Lung (tissue), 12 donors: ENCODE measurements around the gene TRPM7. TPM values are rescaled to one million over a fixed set of nuclear protein-coding genes. Genes with fewer than 3 reads are reported as not detected.

Source experiments
- ATAC-seq: fragments of 200-7000 bp; cut with Tn5 transposase; one replicate; pipeline ENCODE4 v1.9.1; 2020; ENCODE audit warnings: moderate number of reproducible peaks; ENCODE audit not compliant: insufficient read depth, low FRiP score
- DNase-seq, 3 donors: peaks; one replicate each; pipeline ENCODE4 v3.0.0-alpha.2; 2013 to 2017
- H3K27ac ChIP-seq, 2 donors: one replicate each; pipeline ENCODE4 v1.5.1; 2013; ENCODE audit warnings: mild to moderate bottlenecking in 2 of 2, moderate library complexity in 2 of 2, control low read depth in 1 of 2, inconsistent platforms in 1 of 2, low read depth in 1 of 2, low read length in 1 of 2
- H3K27me3 ChIP-seq, 3 donors: one replicate each; pipeline ENCODE4 v1.5.1; 2013; ENCODE audit warnings: low read length in 2 of 3; ENCODE audit not compliant: control insufficient read depth in 3 of 3, insufficient read depth in 3 of 3
- H3K36me3 ChIP-seq, 4 donors: one replicate each; pipeline ENCODE4 v1.5.1; 2013; ENCODE audit warnings: low read length in 4 of 4, mild to moderate bottlenecking in 1 of 4, moderate library complexity in 1 of 4; ENCODE audit not compliant: control insufficient read depth in 4 of 4, insufficient read depth in 4 of 4
- H3K4me1 ChIP-seq, 5 donors: one replicate each; pipeline ENCODE4 v1.5.1; 2013; ENCODE audit warnings: low read length in 5 of 5, mild to moderate bottlenecking in 2 of 5, moderate library complexity in 1 of 5; ENCODE audit not compliant: control insufficient read depth in 5 of 5, insufficient read depth in 5 of 5
- H3K4me3 ChIP-seq: one replicate; pipeline ENCODE4 v1.5.1; 2013; ENCODE audit warnings: mild to moderate bottlenecking, control low read depth, moderate library complexity
- H3K9ac ChIP-seq, 2 donors: one replicate each; pipeline ENCODE4 v1.5.1; 2013; ENCODE audit warnings: low read length in 2 of 2, control low read depth in 1 of 2; ENCODE audit not compliant: insufficient read depth in 1 of 2
- H3K9me3 ChIP-seq, 4 donors: one replicate each; pipeline ENCODE4 v1.5.1; 2013; ENCODE audit warnings: low read length in 3 of 4, mild to moderate bottlenecking in 1 of 4, moderate library complexity in 1 of 4; ENCODE audit not compliant: control insufficient read depth in 4 of 4, insufficient read depth in 3 of 4
- WGBS, 2 donors: extraction: QIAGEN DNeasy Blood & Tissue Kit; methylation state at CpG; one replicate each; pipeline ENCODE4 v1.1.7; 2013; 5-methylcytosine and 5-hydroxymethylcytosine counted together
- polyA plus RNA-seq, 2 donors: library from polyadenylated mRNA; stranded (reverse); fragments of 200-250 nt; gene quantifications; one replicate each; pipeline ENCODE4 v1.2.1, GENCODE V29; 2013
- total RNA-seq, 2 donors: library from RNA; depleted of rRNA in 1 of 2; stranded (reverse); fragments of >200 nt in 1 of 2; gene quantifications; one replicate each; pipeline ENCODE4 v1.2.1, GENCODE V29; 2014 to 2021
- TF ChIP-seq, protein P1 (sequence below): IDR thresholded peaks from 2 replicates; pipeline ENCODE4 v1.5.1; 2012; ENCODE audit warnings: mild to moderate bottlenecking; ENCODE audit errors: control extremely low read depth, extremely low read depth
- donor health status: control.
- donor health status: control.
- donor health status: Bipolar disorder and iron deficiency.
- donor health status: healthy.
- donor health status: DM: yes; HTN: yes; CAD: no.

TRPM7 gene
- total and polyA plus RNA-seq, 4 donors, result 9.1 to 77.7 (median 20.7) TPM

DNA sequence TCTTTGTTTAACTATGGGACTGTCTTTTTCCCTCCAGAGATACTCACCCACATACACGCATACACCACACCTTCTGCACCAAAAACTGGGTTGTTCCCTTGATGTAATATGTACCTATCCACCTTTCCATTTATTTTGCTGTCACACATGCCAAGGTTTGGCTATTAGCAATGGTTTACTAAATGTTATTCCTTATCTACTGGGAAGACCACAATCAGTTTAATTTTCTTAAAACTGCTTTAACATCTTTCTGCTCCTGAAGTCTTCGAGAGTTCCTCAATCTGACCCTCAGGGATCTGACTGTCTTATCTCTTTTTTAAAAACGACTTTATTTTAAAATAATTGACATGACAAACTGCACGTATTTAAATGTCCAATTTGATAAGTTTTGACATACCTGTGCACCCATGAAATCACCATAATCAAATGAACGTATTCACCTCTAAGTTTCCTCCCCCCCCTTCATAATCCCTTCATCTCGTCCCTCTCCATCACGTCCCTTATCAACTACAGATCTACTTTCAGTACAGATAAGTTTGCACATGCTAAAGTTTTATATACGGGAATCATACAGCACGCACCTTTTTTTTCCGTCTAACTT is 805 bp upstream of the TRPM7 start:
- TF ChIP-seq, protein P1, sequence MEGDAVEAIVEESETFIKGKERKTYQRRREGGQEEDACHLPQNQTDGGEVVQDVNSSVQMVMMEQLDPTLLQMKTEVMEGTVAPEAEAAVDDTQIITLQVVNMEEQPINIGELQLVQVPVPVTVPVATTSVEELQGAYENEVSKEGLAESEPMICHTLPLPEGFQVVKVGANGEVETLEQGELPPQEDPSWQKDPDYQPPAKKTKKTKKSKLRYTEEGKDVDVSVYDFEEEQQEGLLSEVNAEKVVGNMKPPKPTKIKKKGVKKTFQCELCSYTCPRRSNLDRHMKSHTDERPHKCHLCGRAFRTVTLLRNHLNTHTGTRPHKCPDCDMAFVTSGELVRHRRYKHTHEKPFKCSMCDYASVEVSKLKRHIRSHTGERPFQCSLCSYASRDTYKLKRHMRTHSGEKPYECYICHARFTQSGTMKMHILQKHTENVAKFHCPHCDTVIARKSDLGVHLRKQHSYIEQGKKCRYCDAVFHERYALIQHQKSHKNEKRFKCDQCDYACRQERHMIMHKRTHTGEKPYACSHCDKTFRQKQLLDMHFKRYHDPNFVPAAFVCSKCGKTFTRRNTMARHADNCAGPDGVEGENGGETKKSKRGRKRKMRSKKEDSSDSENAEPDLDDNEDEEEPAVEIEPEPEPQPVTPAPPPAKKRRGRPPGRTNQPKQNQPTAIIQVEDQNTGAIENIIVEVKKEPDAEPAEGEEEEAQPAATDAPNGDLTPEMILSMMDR, result no peak
- Histone ChIP-seq H3K4me3 (peak overlapping the region; percentile 89), H3K27ac (peak overlapping the region; percentile 88 to 98), H3K36me3 (peaks cover 0 to 5% (median 4%) of the 10 kb centered on the region in 4 donors), H3K9ac (peak overlapping the region; percentile 64 to 92), H3K27me3 (no peaks in the 10 kb centered on the region), H3K4me1 (peaks cover 3 to 18% (median 7%) of the 10 kb centered on the region in 5 donors), H3K9me3 (no peaks in the 10 kb centered on the region)
- peak in 1 of 3 donors; percentile 6 for DNase-seq
- no peak for ATAC-seq
- WGBS, 2 donors, result 46 to 48% methylated on average over 10 of the region's 10 CpGs

DNA sequence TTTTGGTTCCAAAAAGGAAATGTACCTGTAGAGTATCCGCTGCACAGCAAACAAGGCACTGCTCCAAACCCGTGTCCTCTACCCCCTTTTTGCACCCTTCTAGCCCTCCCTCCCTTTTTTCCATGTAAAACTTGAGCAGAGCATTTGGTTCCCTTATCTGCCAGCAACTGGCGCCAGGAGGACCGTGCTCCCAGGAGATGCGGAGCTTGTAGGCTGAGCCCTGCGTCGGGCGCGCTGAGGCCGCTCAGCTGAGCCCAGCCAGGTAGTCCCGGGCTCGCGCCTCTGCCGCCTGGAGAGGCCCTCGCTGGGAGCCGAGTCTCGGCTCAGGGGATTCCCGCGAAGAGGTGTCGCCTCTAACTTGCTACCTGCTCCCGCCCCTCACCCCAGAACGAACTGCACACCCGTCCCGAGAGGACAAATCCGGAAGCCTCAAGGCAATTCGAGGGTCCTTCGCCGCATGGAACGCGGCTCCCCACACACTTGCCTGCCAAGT is 575 bp downstream of the TRPM7 start:
- Histone ChIP-seq H3K4me1 (peaks cover 5 to 18% (median 12%) of the 10 kb centered on the region in 5 donors), H3K9ac (peak overlapping the region; percentile 50 to 88), H3K9me3 (no peaks in the 10 kb centered on the region), H3K36me3 (peaks cover 3 to 5% (median 4%) of the 10 kb centered on the region in 4 donors), H3K4me3 (peak overlapping the region; percentile 89), H3K27ac (peak overlapping the region; percentile 88 to 99), H3K27me3 (no peaks in the 10 kb centered on the region)
- ATAC-seq (peak; percentile 70), DNase-seq (peak; percentile 60 to 69 (median 63))
- TF ChIP-seq, protein P1, result no peak
- WGBS, 2 donors, result 0% methylated on average over 30 of the region's 30 CpGs

DNA sequence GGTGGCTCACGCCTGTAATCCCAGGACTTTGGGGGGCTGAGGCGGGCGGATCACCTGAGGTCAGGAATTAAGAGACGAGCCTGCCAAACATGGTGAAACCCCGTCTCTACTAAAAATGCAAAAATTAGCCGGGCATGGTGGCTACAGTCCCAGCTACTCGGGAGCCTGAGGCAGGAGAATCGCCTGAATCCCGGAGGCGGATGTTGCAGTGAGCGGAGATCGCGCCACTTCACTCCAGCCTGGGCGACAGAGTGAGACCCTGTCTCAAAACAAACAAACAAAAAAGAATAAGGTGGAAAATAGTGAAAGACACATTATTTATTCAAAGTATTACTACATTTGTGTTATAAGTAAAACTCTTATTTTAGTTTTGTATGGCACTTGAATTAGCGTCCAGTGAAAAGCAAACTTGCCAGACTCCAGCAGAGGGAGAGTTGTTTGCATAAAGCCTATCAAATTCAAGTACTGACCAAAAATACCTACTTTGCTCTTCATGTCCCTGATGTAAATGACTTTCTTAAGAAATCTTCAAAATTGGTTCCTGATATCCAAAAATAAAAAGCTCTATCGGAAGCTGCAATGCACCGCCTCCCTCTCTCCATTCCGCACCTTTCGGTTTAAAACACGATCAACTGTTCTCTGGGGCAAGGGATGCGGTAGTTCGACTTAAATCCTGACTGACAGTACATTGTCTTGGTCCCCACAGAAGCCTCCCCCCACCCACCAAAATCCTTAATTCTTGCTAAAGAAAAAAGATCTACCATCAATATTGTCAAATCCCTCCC is 1.2 kb downstream of the TRPM7 start:
- peaks cover 3 to 5% (median 4%) of the 10 kb centered on the region in 4 donors for H3K36me3 ChIP-seq
- H3K9ac ChIP-seq, result peak overlapping the region; percentile 50 to 88
- H3K27ac ChIP-seq, result peak overlapping the region; percentile 88 to 99
- DNase-seq (peak in 2 of 3 donors; percentile 22 to 38), ATAC-seq (no peak)
- TF ChIP-seq, protein P1, result no peak
- WGBS, 2 donors, result 49 to 64% methylated on average over 22 of the region's 22 CpGs
- H3K4me3 ChIP-seq, result peak overlapping the region; percentile 89
- no peaks in the 10 kb centered on the region for H3K9me3 ChIP-seq
- H3K27me3 ChIP-seq, result no peaks in the 10 kb centered on the region
- peaks cover 5 to 18% (median 12%) of the 10 kb centered on the region in 5 donors for H3K4me1 ChIP-seq
